NT2/D1 (cell line): Measurements from ENCODE around the gene TBCK.

Experiments used
- DNase-seq: peaks from one replicate; pipeline ENCODE4 v3.0.0-alpha.2; 2011; ENCODE audit warnings: low read depth, low spot score
- H3K27me3 ChIP-seq: 2 replicates; pipeline ENCODE4 v1.6.0; 2011; ENCODE audit warnings: mild to moderate bottlenecking; ENCODE audit not compliant: insufficient read length, insufficient read depth
- H3K36me3 ChIP-seq: 2 replicates; pipeline ENCODE4 v1.6.1; 2011; ENCODE audit warnings: mild to moderate bottlenecking, low read length, mixed read lengths; ENCODE audit not compliant: insufficient read depth, insufficient read length
- H3K4me1 ChIP-seq: 2 replicates; pipeline ENCODE4 v1.5.1; 2011; ENCODE audit not compliant: insufficient read depth, insufficient read length
- H3K4me3 ChIP-seq: 2 replicates; pipeline ENCODE4 v1.5.1; 2011; ENCODE audit warnings: low read depth; ENCODE audit not compliant: insufficient read length
- H3K9ac ChIP-seq: 2 replicates; pipeline ENCODE4 v1.6.0; 2011; ENCODE audit warnings: low read depth; ENCODE audit not compliant: insufficient read length
- H3K9me3 ChIP-seq: 2 replicates; pipeline ENCODE4 v1.5.1; 2011; ENCODE audit warnings: mild to moderate bottlenecking, low read length; ENCODE audit not compliant: insufficient read depth
- SUZ12 ChIP-seq: IDR thresholded peaks from 2 replicates; pipeline ENCODE4 v1.6.1; 2011; ENCODE audit not compliant: insufficient read length, insufficient read depth; ENCODE audit errors: extremely low read depth
- YY1 ChIP-seq: IDR thresholded peaks from 2 replicates; pipeline ENCODE4 v1.6.1; 2011; ENCODE audit not compliant: insufficient read length, insufficient read depth
- ZNF274 ChIP-seq: IDR thresholded peaks from 2 replicates; pipeline ENCODE4 v1.6.1; 2011; ENCODE audit warnings: mild to moderate bottlenecking, low read depth, low read length

TBCK gene

GRCh38 chr4:106263594-106264330, 52.2 kb downstream of the TBCK start:
- Histone ChIP-seq H3K36me3 (no peaks in the 10 kb centered on the region), H3K9me3 (no peaks in the 10 kb centered on the region), H3K9ac (no peak overlapping the region), H3K4me1 (no peaks in the 10 kb centered on the region), H3K4me3 (no peak overlapping the region), H3K27me3 (no peaks in the 10 kb centered on the region)
- no peak for DNase-seq
- TF ChIP-seq YY1 = no peak
- no peak for TF ChIP-seq SUZ12
- no peak for TF ChIP-seq ZNF274

GRCh38 chr4:106261980-106262379, 54.0 kb downstream of the TBCK start:
- DNase-seq = no peak
- H3K9ac ChIP-seq = no peak overlapping the region
- no peaks in the 10 kb centered on the region for H3K9me3 ChIP-seq
- H3K4me1 ChIP-seq = no peaks in the 10 kb centered on the region
- H3K36me3 ChIP-seq = peaks cover 5% of the 10 kb centered on the region
- no peak for TF ChIP-seq YY1
- H3K4me3 ChIP-seq = no peak overlapping the region
- H3K27me3 ChIP-seq = no peaks in the 10 kb centered on the region

DNA sequence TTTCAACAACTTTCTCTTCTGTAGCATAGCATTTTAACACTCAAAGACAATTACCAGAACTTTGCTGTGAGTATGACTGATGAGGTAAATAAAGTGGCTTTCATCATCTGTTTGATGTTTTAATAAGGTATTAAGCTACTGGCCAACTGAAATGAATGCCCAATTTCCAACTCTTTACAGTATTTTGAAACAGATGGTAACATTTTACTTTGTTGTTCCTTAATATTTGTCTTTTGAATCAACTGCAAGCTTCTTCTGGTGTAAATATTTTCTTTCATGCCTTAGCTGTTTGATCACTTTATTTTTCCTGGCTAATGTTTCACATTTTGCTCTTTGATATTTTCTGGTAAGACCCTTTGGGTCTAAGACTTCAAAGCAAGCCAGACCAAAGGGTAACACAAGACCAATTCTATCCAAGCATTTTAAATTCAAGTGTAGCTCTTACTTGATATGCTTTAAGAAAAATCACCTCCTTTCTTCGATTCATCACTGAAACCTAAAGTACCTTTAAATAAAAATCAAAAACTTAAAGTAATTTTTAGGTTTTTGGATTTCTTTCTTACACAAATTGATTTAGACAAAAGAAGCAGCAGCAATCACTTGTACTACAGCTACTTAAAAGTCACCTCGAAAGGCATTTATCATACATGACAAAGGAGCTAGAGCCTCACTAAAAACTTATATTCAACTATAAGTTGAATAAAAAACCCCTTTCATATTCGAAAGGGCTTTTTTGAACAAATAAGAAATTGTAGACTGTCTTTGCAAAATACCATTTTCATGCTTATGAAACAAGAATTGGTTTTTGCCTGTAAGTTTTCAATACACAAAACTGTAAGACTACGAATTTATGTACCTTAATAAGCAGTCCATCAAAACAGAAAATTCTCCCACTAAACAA, 57.6 kb downstream of the TBCK start:
- DNase-seq = no peak
- Histone ChIP-seq H3K4me3 (no peak overlapping the region), H3K27me3 (no peaks in the 10 kb centered on the region), H3K4me1 (no peaks in the 10 kb centered on the region), H3K36me3 (peaks cover 18% of the 10 kb centered on the region), H3K9ac (no peak overlapping the region), H3K9me3 (no peaks in the 10 kb centered on the region; the same call in 1 of the 2 replicates)
- TF ChIP-seq YY1 = no peak
- TF ChIP-seq SUZ12 = no peak
- TF ChIP-seq ZNF274 = no peak

GRCh38 chr4:106256190-106256589, 59.8 kb downstream of the TBCK start:
- H3K9ac ChIP-seq = no peak overlapping the region
- TF ChIP-seq YY1 (no peak), ZNF274 (no peak), SUZ12 (no peak)
- H3K4me3 ChIP-seq = no peak overlapping the region

GRCh38 chr4:106255195-106255594, 60.8 kb downstream of the TBCK start:
- no peak for DNase-seq
- TF ChIP-seq YY1 (no peak), ZNF274 (no peak), SUZ12 (no peak)

More at GRCh38 chr4:106256190-106256589, 59.8 kb downstream of the TBCK start:
- DNase-seq = no peak
- Histone ChIP-seq H3K27me3 (no peaks in the 10 kb centered on the region), H3K9me3 (no peaks in the 10 kb centered on the region; the same call in 1 of the 2 replicates), H3K4me1 (no peaks in the 10 kb centered on the region), H3K36me3 (peaks cover 18% of the 10 kb centered on the region)

DNA sequence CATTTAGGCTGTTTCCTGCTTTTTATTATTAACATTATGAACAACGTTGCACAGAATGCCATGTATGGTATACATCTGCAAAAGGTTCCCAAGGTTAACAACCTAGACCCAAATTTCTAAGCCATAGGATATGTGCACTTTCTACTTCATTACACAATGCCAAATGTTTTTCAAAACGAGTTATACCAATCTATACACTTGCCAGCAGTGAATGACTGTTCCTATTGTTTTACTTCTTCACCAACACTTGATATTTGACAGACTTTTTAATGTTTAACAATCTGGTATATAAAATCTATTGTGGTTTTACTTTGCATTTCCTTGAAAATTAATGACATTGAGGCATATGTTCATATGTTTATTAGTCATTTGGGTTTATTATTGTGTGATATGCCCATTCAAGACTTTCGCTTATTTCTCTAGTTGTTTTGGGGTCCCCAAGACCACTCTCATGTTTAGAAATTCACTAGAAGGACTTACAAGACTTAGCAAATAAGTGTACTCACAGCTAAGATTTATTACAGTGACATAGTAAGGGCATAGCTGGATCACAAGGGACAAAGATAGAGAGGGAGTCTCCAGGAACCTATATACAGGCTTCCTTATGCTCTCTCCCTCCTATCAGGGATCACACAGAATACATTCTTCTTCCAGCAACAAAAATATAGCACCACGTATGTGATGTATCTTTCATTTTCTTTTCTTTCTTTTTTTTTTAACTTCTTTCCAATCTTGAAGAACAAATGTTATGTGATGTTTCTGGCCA, 62.5 kb downstream of the TBCK start:
- H3K27me3 ChIP-seq = no peaks in the 10 kb centered on the region
- no peaks in the 10 kb centered on the region for H3K4me1 ChIP-seq
- no peak overlapping the region for H3K4me3 ChIP-seq
- peaks cover 29% of the 10 kb centered on the region for H3K36me3 ChIP-seq
- TF ChIP-seq SUZ12 (no peak), ZNF274 (no peak), YY1 (no peak)
- no peak for DNase-seq
- H3K9me3 ChIP-seq = no peaks in the 10 kb centered on the region; the same call in 1 of the 2 replicates
- no peak overlapping the region for H3K9ac ChIP-seq

More at GRCh38 chr4:106255195-106255594, 60.8 kb downstream of the TBCK start:
- no peaks in the 10 kb centered on the region for H3K27me3 ChIP-seq
- H3K36me3 ChIP-seq = peaks cover 18% of the 10 kb centered on the region
- no peak overlapping the region for H3K9ac ChIP-seq
- no peak overlapping the region for H3K4me3 ChIP-seq
- H3K4me1 ChIP-seq = no peaks in the 10 kb centered on the region
- H3K9me3 ChIP-seq = no peaks in the 10 kb centered on the region; the same call in 1 of the 2 replicates
